ENCODE results near the gene AGMAT. TPM values are rescaled to one million over a fixed set of nuclear protein-coding genes. Genes with fewer than 3 reads are reported as not detected.
A peak's percentile ranks its signal among the peaks of the same experiment; 100 is the strongest.

The AGMAT gene
- total and polyA plus RNA-seq, 2 of the 13 experiments (the other 11 are each of a cell fraction or from before 2014, with no cell fraction given): 59.1 to 174 TPM

GRCh38 chr1:15584489-15585363 is at the start of gene AGMAT (continued):
- peak; percentile 100 for TF ChIP-seq ZNF770 (CRISPR knock-in tag; IDR thresholded peaks at IDR 0.05)
- no peak for TF ChIP-seq SNRNP70 (IDR thresholded peaks at IDR 0.05; ENCODE audit: low read depth, low read length)
- no peak for TF ChIP-seq ZNF672 (CRISPR knock-in tag; IDR thresholded peaks at IDR 0.05)
- TF ChIP-seq ZMAT5 (CRISPR knock-in tag; IDR thresholded peaks at IDR 0.05; ENCODE audit: borderline replicate concordance, low read depth): no peak
- TF ChIP-seq STAG1 (CRISPR knock-in tag; IDR thresholded peaks at IDR 0.05): peak; percentile 28
- no peak for TF ChIP-seq HMGA1 (CRISPR knock-in tag; conservative IDR thresholded peaks at IDR 0.05)
- TF ChIP-seq AHDC1 (CRISPR knock-in tag; IDR thresholded peaks at IDR 0.05; ENCODE audit: borderline replicate concordance): peak; percentile 71
- TF ChIP-seq KLF12 (CRISPR knock-in tag; IDR thresholded peaks at IDR 0.05; ENCODE audit: borderline replicate concordance): peak; percentile 81; the same call in 1 of the 2 replicates
- TF ChIP-seq ZNF781 (CRISPR knock-in tag; IDR thresholded peaks at IDR 0.05; ENCODE audit: borderline replicate concordance, not compliant biosample characterization): no peak
- TF ChIP-seq BCL6 (CRISPR knock-in tag; IDR thresholded peaks at IDR 0.05): peak; percentile 78
- peak; percentile 83; the same call in 1 of the 2 replicates for TF ChIP-seq ZSCAN20 (CRISPR knock-in tag; IDR thresholded peaks at IDR 0.05; ENCODE audit: borderline replicate concordance)
- TF ChIP-seq DNMT3B (CRISPR knock-in tag; conservative IDR thresholded peaks at IDR 0.05): no peak
- no peak for TF ChIP-seq ZNF841 (CRISPR knock-in tag; IDR thresholded peaks at IDR 0.05; ENCODE audit: borderline replicate concordance)
- 0 out of 2 replicates have a peak, but pooled peaks have one; percentile 56 for TF ChIP-seq MTF1 (CRISPR knock-in tag; IDR thresholded peaks at IDR 0.05)
- TF ChIP-seq TSC22D2 (CRISPR knock-in tag; IDR thresholded peaks at IDR 0.05; ENCODE audit: borderline replicate concordance): peak; percentile 54; the same call in 1 of the 2 replicates
- TF ChIP-seq JUN (CRISPR knock-in tag; IDR thresholded peaks at IDR 0.05): peak; percentile 77
- peak; percentile 78 for TF ChIP-seq ZNF12 (CRISPR knock-in tag; IDR thresholded peaks at IDR 0.05)
- TF ChIP-seq ZNF180 (CRISPR knock-in tag; IDR thresholded peaks at IDR 0.05; ENCODE audit: borderline replicate concordance, low read depth): peak; percentile 52; the same call in 1 of the 2 replicates
- TF ChIP-seq SOX5 (CRISPR knock-in tag; IDR thresholded peaks at IDR 0.05; ENCODE audit: borderline replicate concordance): peak; percentile 77
- TF ChIP-seq ZNF431 (CRISPR knock-in tag; IDR thresholded peaks at IDR 0.05; ENCODE audit: borderline replicate concordance, low read depth): peak; percentile 76; the same call in 1 of the 2 replicates
- TF ChIP-seq ZNF543 (CRISPR knock-in tag; IDR thresholded peaks at IDR 0.05): peak; percentile 98
- no peak for TF ChIP-seq PRPF4 (IDR thresholded peaks at IDR 0.05; ENCODE audit: low read depth, low read length, poor library complexity, severe bottlenecking)
